CD4-positive, alpha-beta T cell treated with Interleukin-12 subunit alpha and Interleukin-12 subunit beta, for 1 hour (primary cell): Measurements from ENCODE around the gene KIF16B.

Experiments
- DNase-seq: peaks from one replicate; pipeline ENCODE4 v3.0.0-alpha.2; 2020

The KIF16B gene

GRCh38 chr20:16424780-16425179 is 148.5 kb downstream of the KIF16B start:
- DNase-seq, result no peak

GRCh38 chr20:16423311-16424212 is 149.7 kb downstream of the KIF16B start:
- no peak for DNase-seq

- DNase-seq, result no peak
Observed at GRCh38 chr20:16419138-16419715, 154.0 kb downstream of the KIF16B start.

- no peak for DNase-seq
Observed at GRCh38 chr20:16418616-16419015, 154.6 kb downstream of the KIF16B start.

GRCh38 chr20:16417001-16417400 is 156.2 kb downstream of the KIF16B start:
- no peak for DNase-seq

- no peak for DNase-seq
Observed at GRCh38 chr20:16415071-16416053, 157.9 kb downstream of the KIF16B start.

GRCh38 chr20:16412906-16413305 is 160.3 kb downstream of the KIF16B start:
- no peak for DNase-seq

- no peak for DNase-seq
Observed at GRCh38 chr20:16411361-16411760, 161.9 kb downstream of the KIF16B start.

GRCh38 chr20:16410626-16411025 is 162.6 kb downstream of the KIF16B start:
- no peak for DNase-seq

- no peak for DNase-seq
Observed at GRCh38 chr20:16408981-16409380, 164.3 kb downstream of the KIF16B start.

- no peak for DNase-seq
Observed at GRCh38 chr20:16407251-16408067, 165.8 kb downstream of the KIF16B start.

- DNase-seq, result no peak
Observed at GRCh38 chr20:16405254-16405653, 168.0 kb downstream of the KIF16B start.

GRCh38 chr20:16404640-16405039 is 168.6 kb downstream of the KIF16B start:
- no peak for DNase-seq

GRCh38 chr20:16404171-16404570 is 169.1 kb downstream of the KIF16B start:
- DNase-seq, result no peak

GRCh38 chr20:16400234-16400633 is 173.0 kb downstream of the KIF16B start:
- DNase-seq, result no peak

- DNase-seq, result no peak
Observed at GRCh38 chr20:16399801-16400200, 173.4 kb downstream of the KIF16B start.

- no peak for DNase-seq
Observed at GRCh38 chr20:16397086-16397485, 176.2 kb downstream of the KIF16B start.

- DNase-seq, result no peak
Observed at GRCh38 chr20:16395366-16395765, 177.9 kb downstream of the KIF16B start.

GRCh38 chr20:16394784-16395183 is 178.5 kb downstream of the KIF16B start:
- DNase-seq, result no peak

- DNase-seq, result no peak
Observed at GRCh38 chr20:16393836-16394235, 179.4 kb downstream of the KIF16B start.

- no peak for DNase-seq
Observed at GRCh38 chr20:16393297-16393696, 180.0 kb downstream of the KIF16B start.

- no peak for DNase-seq
Observed at GRCh38 chr20:16392346-16392745, 180.9 kb downstream of the KIF16B start.
